Activated T-cell treated with anti-CD3 and anti-CD28 coated beads for 24 hours (primary cell): ENCODE measurements around the gene TCL1A.
"Not testable (repeated sequence)": the region's sequence is repeated elsewhere in the genome, so short reads cannot be mapped to it uniquely, and the experiment has no call there.

Source experiments
- DNase-seq: peaks from one replicate; pipeline ENCODE4 v3.0.0-alpha.2; 2020; ENCODE audit warnings: low read depth

TCL1A gene

DNA sequence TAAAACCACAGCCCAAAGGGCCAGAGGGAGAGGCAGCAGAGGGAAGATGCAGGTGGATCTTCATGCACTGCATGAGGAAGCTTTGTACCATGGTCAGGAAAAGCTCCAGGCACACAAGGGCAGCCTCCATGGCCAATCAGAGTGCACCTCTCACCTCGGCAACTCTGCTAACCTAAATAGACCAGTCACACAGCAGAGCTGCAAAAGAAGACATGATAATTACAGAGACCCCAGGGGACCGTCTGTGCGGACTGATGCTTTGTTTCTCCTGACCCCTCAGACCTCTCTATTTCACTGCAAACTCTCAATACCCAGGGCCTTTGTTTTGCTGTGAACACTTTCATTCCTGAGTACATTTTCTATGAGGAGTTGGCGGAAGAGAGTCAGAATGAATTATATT lies 38.4 kb downstream of the TCL1A start:
- no peak for DNase-seq

- no peak for DNase-seq
Measured at GRCh38 chr14:95674613-95675012, 39.3 kb downstream of the TCL1A start.

- DNase-seq = no peak
Measured at GRCh38 chr14:95668235-95668772, 45.6 kb downstream of the TCL1A start.

- no peak for DNase-seq
Measured at GRCh38 chr14:95667249-95667693, 46.7 kb downstream of the TCL1A start.

- no peak for DNase-seq
Measured at GRCh38 chr14:95666450-95666849, 47.5 kb downstream of the TCL1A start.

DNA sequence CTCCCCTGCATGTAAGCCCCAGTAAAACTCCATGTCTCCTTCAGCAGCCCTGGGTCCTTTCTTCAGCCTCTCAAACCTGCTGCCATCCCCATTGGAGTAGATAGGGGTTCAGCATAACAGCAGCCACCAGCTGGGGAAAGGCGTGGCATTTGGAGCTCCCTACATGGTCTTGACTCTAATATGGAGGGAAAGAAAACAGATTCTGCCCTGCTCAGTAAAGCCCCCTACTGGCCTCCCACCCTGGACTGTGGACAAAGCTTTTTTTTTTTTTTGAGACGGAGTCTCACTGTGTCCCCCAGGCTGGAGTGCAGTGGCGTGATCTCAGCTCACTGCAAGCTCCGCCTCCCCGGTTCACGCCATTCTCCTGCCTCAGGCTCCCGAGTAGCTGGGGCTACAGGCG lies 48.4 kb downstream of the TCL1A start:
- not testable (repeated sequence) for DNase-seq

- DNase-seq = no peak
Measured at GRCh38 chr14:95664546-95664945, 49.4 kb downstream of the TCL1A start.

DNA sequence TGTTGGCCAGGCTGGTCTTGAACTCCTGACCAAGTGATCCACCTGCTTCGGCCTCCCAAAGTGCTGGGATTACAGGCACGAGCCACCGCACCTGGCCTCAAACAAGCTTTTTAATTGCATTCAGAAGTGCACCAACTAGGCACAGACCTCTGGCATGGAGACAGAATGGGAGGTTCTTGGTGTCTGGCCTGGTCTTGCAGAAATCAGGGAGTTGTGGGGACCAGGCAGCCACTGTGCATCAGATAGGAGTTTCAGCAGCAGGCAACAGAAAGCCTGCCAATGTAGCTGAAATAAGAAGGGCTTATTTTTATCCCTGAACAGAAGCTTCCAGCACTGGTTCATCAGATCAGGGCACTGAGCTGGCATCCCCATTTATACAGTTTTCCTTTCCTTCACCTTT lies 49.9 kb downstream of the TCL1A start:
- no peak for DNase-seq

- DNase-seq = no peak
Measured at GRCh38 chr14:95663226-95663797, 50.6 kb downstream of the TCL1A start.

GRCh38 chr14:95662376-95663186 lies 51.3 kb downstream of the TCL1A start:
- no peak for DNase-seq

GRCh38 chr14:95660651-95661515 lies 53.0 kb downstream of the TCL1A start:
- no peak for DNase-seq

DNA sequence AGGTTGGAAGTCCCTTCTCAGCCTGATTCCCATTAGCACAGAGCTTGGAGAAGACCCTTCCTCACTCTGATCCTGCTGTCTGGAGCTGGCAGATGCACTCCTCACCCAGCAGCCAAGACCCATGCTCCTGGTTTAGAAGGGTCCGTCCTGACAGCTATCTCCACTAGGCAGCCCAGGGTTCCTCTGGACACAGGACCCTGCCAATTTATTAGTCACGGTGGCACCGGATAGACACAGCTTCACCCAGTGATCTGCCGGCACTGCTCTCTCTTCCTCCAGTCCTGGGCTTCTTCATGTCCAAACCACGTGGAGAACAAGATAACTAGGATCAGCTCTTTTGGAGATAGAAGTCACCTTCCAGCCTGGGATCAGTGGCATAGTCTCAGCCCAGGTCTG lies 53.9 kb downstream of the TCL1A start:
- no peak for DNase-seq
